ENCODE results near the gene MED15.
"Not testable (repeated sequence)": the region's sequence is repeated elsewhere in the genome, so short reads cannot be mapped to it uniquely, and the experiment has no call there.

Gene MED15

GRCh38 chr22:20531154-20531403 is 23.7 kb downstream of the MED15 start:
- in situ Hi-C loops (cut with MboI; ENCODE audit: low sequenced_read_pairs), result no loop called here

- in situ Hi-C loops (cut with MboI; ENCODE audit: low sequenced_read_pairs), result no loop called here
These were observed 24.2 kb downstream of the MED15 start for GRCh38 chr22:20531404-20532201.

- in situ Hi-C loops (cut with MboI; ENCODE audit: low sequenced_read_pairs), result no loop called here
These were observed 25.0 kb downstream of the MED15 start for GRCh38 chr22:20532256-20532993.

GRCh38 chr22:20533095-20533878 is 25.9 kb downstream of the MED15 start:
- in situ Hi-C loops (cut with MboI; ENCODE audit: low sequenced_read_pairs), result no loop called here

GRCh38 chr22:20533879-20534265 is 26.5 kb downstream of the MED15 start:
- in situ Hi-C loops (cut with MboI; ENCODE audit: low sequenced_read_pairs), result no loop called here

- in situ Hi-C loops (cut with MboI; ENCODE audit: low sequenced_read_pairs), result no loop called here
These were observed 29.3 kb downstream of the MED15 start for GRCh38 chr22:20536590-20537324.

GRCh38 chr22:20537325-20537756 is 29.9 kb downstream of the MED15 start:
- in situ Hi-C loops (cut with MboI; ENCODE audit: low sequenced_read_pairs), result no loop called here

GRCh38 chr22:20537983-20538382 is 30.6 kb downstream of the MED15 start:
- in situ Hi-C loops (cut with MboI; ENCODE audit: low sequenced_read_pairs), result no loop called here

- in situ Hi-C loops (cut with MboI; ENCODE audit: low sequenced_read_pairs), result not testable (repeated sequence)
These were observed 31.5 kb downstream of the MED15 start for GRCh38 chr22:20538875-20539274.

GRCh38 chr22:20542055-20542454 is 34.6 kb downstream of the MED15 start:
- in situ Hi-C loops (cut with MboI; ENCODE audit: low sequenced_read_pairs), result no loop called here

- in situ Hi-C loops (cut with MboI; ENCODE audit: low sequenced_read_pairs), result no loop called here
These were observed 35.3 kb downstream of the MED15 start for GRCh38 chr22:20542736-20543135.

- in situ Hi-C loops (cut with MboI; ENCODE audit: low sequenced_read_pairs), result not testable (repeated sequence)
These were observed 37.9 kb downstream of the MED15 start for GRCh38 chr22:20545318-20545634.

- in situ Hi-C loops (cut with MboI; ENCODE audit: low sequenced_read_pairs), result no loop called here
These were observed 38.5 kb downstream of the MED15 start for GRCh38 chr22:20545681-20546521.

- in situ Hi-C loops (cut with MboI; ENCODE audit: low sequenced_read_pairs), result no loop called here
These were observed 39.1 kb downstream of the MED15 start for GRCh38 chr22:20546541-20546950.

GRCh38 chr22:20547029-20547428 is 39.6 kb downstream of the MED15 start:
- in situ Hi-C loops (cut with MboI; ENCODE audit: low sequenced_read_pairs), result no loop called here

- in situ Hi-C loops (cut with MboI; ENCODE audit: low sequenced_read_pairs), result no loop called here
These were observed 41.4 kb downstream of the MED15 start for GRCh38 chr22:20548806-20549205.

GRCh38 chr22:20549232-20549841 is 41.9 kb downstream of the MED15 start:
- in situ Hi-C loops (cut with MboI; ENCODE audit: low sequenced_read_pairs), result no loop called here

- in situ Hi-C loops (cut with MboI; ENCODE audit: low sequenced_read_pairs), result no loop called here
These were observed 42.8 kb downstream of the MED15 start for GRCh38 chr22:20550057-20550817.

All from hTERT RPE-1 (cell line).